CD14-positive monocyte (primary cell): ENCODE measurements around the gene ADH6. TPM values are rescaled to one million over a fixed set of nuclear protein-coding genes. Genes with fewer than 3 reads are reported as not detected.

ENCODE experiments used
- DNase-seq, 3 donors: peaks; one replicate each; pipeline ENCODE4 v3.0.0-alpha.2; 2011 to 2022
- H2AFZ ChIP-seq: 2 replicates; pipeline ENCODE4 v1.6.0; 2012; ENCODE audit warnings: mild to moderate bottlenecking, low read depth, low read length, inconsistent platforms; ENCODE audit not compliant: insufficient read depth, poor library complexity, severe bottlenecking
- H3K27ac ChIP-seq, 2 donors: 1 replicate in 1 of 2; 2 replicates in 1 of 2; pipeline ENCODE4 v1.5.1; 2012 to 2013; ENCODE audit warnings: low read length in 2 of 2, control low read depth in 1 of 2, inconsistent platforms in 1 of 2, low read depth in 1 of 2, mild to moderate bottlenecking in 1 of 2
- H3K27me3 ChIP-seq, 2 donors: one replicate each; pipeline versions ENCODE4 v1.6.0 to v1.6.1; 2011 to 2013; ENCODE audit warnings: low read length in 2 of 2; ENCODE audit not compliant: control insufficient read depth in 2 of 2, insufficient read depth in 2 of 2
- H3K36me3 ChIP-seq, 2 donors: replicated peaks in 1 of 2; 1 replicate in 1 of 2; 2 replicates in 1 of 2; pipeline versions ENCODE4 v1.5.1 to v1.6.1; 2012 to 2013; ENCODE audit warnings: low read length in 2 of 2, control low read depth in 1 of 2, inconsistent platforms in 1 of 2, mild to moderate bottlenecking in 1 of 2; ENCODE audit not compliant: insufficient read depth in 2 of 2, control insufficient read depth in 1 of 2
- H3K4me1 ChIP-seq, 2 donors: 1 replicate in 1 of 2; 2 replicates in 1 of 2; pipeline versions ENCODE4 v1.5.1 to v1.6.1; 2012 to 2013; ENCODE audit warnings: low read length in 2 of 2, control low read depth in 1 of 2, inconsistent platforms in 1 of 2, mild to moderate bottlenecking in 1 of 2, moderate library complexity in 1 of 2; ENCODE audit not compliant: insufficient read depth in 2 of 2, control insufficient read depth in 1 of 2
- H3K4me2 ChIP-seq: replicated peaks from 2 replicates; pipeline ENCODE3; 2012; ENCODE audit warnings: low read length, moderate library complexity, mild to moderate bottlenecking; ENCODE audit not compliant: poor library complexity, severe bottlenecking; ENCODE audit errors: extremely low read depth
- H3K4me3 ChIP-seq, 3 experiments: fragments of 200-600 bp in 1 of 3; sonication (generic) in 1 of 3; replicated peaks in 1 of 3; 1 replicate in 2 of 3; 2 replicates in 1 of 3; pipeline ENCODE4 v1.5.1; 2011 to 2013; ENCODE audit warnings: low read length in 3 of 3, mild to moderate bottlenecking in 3 of 3, control low read depth in 2 of 3, low read depth in 2 of 3, inconsistent platforms in 1 of 3, moderate library complexity in 1 of 3
- H3K79me2 ChIP-seq: 2 replicates; pipeline ENCODE4 v1.6.0; 2012; ENCODE audit warnings: mild to moderate bottlenecking, control low read depth, inconsistent platforms, low read length, moderate library complexity; ENCODE audit not compliant: insufficient read depth
- H3K9ac ChIP-seq: 2 replicates; pipeline ENCODE4 v1.6.0; 2017; ENCODE audit warnings: low read length, mild to moderate bottlenecking; ENCODE audit not compliant: insufficient read depth, poor library complexity, severe bottlenecking
- H3K9me3 ChIP-seq, 2 donors: replicated peaks in 1 of 2; 1 replicate in 1 of 2; 2 replicates in 1 of 2; pipeline versions ENCODE4 v1.5.1 to v1.6.1; 2012 to 2013; ENCODE audit warnings: low read length in 2 of 2, control low read depth in 1 of 2; ENCODE audit not compliant: control insufficient read depth in 1 of 2, insufficient read depth in 1 of 2
- H4K20me1 ChIP-seq: 2 replicates; pipeline ENCODE4 v1.6.0; 2012; ENCODE audit warnings: mild to moderate bottlenecking, low read length, control low read depth, moderate library complexity; ENCODE audit not compliant: insufficient read depth
- H3K27ac Mint-ChIP-seq, 7 donors: one replicate each; pipeline ENCODE4 v1.8.0; 2020; ENCODE audit warnings: mild to moderate bottlenecking in 7 of 7, mixed read lengths in 7 of 7, moderate library complexity in 6 of 7, inconsistent platforms in 2 of 7
- H3K27me3 Mint-ChIP-seq, 3 donors: one replicate each; pipeline ENCODE4 v1.8.0; 2021 to 2022; ENCODE audit warnings: low read depth in 3 of 3, mild to moderate bottlenecking in 3 of 3, mixed read lengths in 3 of 3, moderate library complexity in 3 of 3, inconsistent platforms in 1 of 3
- H3K36me3 Mint-ChIP-seq, 2 donors: one replicate each; pipeline ENCODE4 v1.8.0; 2020; ENCODE audit warnings: mixed read lengths in 2 of 2, inconsistent platforms in 1 of 2, mild to moderate bottlenecking in 1 of 2
- H3K4me1 Mint-ChIP-seq: one replicate; pipeline ENCODE4 v1.8.0; 2020; ENCODE audit warnings: mild to moderate bottlenecking, mixed read lengths
- H3K4me3 Mint-ChIP-seq, 2 donors: one replicate each; pipeline ENCODE4 v1.8.0; 2020; ENCODE audit warnings: mild to moderate bottlenecking in 2 of 2, mixed read lengths in 2 of 2, moderate library complexity in 1 of 2
- H3K9me3 Mint-ChIP-seq, 7 donors: one replicate each; pipeline ENCODE4 v1.8.0; 2020 to 2022; ENCODE audit warnings: mixed read lengths in 7 of 7, mild to moderate bottlenecking in 6 of 7, moderate library complexity in 6 of 7, inconsistent platforms in 2 of 7
- WGBS: methylation state at CpG from one replicate; pipeline ENCODE4 v1.1.5; 2013; ENCODE audit warnings: missing lambda C conversion rate; ENCODE audit not compliant: insufficient coverage; 5-methylcytosine and 5-hydroxymethylcytosine counted together
- intact Hi-C, 2 donors: fragments of 100-400 bp; cut with micrococcal nuclease; formaldehyde crosslinking; loops; one replicate each; pipeline versions ENCODE4 v1.15.0 to v1.15.1; 2023
- polyA plus RNA-seq, 3 donors: library from polyadenylated mRNA; depleted of rRNA in 1 of 3; unstranded in 2 of 3; stranded (reverse) in 1 of 3; fragments of 300-500 nt in 2 of 3; fragments of >200 nt in 1 of 3; fragmentation: Illumina TruSeq in 2 of 3; gene quantifications; 1 replicate in 2 of 3; 2 replicates in 1 of 3; pipeline ENCODE4 v1.2.3, GENCODE V29; 2012 to 2021
- TF ChIP-seq, protein P1 (sequence below): fragments of 200-600 bp; IDR thresholded peaks from one replicate; pipeline ENCODE4 v1.8.0; 2022; ENCODE audit warnings: antibody characterized with exemption, mild to moderate bottlenecking

Gene ADH6
- polyA plus RNA-seq, 3 donors = not detected

DNA sequence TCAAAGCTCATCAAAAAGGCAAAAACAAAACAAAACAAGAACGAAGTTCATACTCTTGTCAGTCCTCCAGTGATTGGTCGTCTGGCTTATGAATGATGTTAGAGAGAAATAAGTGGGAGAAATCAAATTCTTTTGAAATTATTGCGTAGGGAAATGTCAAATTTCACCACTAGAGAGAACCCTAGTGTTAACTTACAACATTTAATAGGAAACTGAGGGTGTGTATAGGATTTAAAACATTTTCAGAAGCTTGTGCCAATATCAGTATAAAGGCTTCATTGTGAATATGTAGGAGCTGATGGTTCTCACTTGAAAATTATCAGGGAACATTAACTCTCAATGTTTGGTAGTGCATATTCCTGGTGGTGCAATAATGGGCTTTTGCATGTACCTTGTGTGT lies 17.4 kb downstream of the ADH6 start:
- peaks cover 3 to 23% (median 8%) of the 10 kb centered on the region in 7 donors for H3K9me3 Mint-ChIP-seq
- TF ChIP-seq, protein P1, sequence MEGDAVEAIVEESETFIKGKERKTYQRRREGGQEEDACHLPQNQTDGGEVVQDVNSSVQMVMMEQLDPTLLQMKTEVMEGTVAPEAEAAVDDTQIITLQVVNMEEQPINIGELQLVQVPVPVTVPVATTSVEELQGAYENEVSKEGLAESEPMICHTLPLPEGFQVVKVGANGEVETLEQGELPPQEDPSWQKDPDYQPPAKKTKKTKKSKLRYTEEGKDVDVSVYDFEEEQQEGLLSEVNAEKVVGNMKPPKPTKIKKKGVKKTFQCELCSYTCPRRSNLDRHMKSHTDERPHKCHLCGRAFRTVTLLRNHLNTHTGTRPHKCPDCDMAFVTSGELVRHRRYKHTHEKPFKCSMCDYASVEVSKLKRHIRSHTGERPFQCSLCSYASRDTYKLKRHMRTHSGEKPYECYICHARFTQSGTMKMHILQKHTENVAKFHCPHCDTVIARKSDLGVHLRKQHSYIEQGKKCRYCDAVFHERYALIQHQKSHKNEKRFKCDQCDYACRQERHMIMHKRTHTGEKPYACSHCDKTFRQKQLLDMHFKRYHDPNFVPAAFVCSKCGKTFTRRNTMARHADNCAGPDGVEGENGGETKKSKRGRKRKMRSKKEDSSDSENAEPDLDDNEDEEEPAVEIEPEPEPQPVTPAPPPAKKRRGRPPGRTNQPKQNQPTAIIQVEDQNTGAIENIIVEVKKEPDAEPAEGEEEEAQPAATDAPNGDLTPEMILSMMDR = no peak
- H3K9me3 ChIP-seq = peaks cover 3 to 6% of the 10 kb centered on the region in 2 donors
- no peaks in the 10 kb centered on the region for H3K27me3 Mint-ChIP-seq
- no peak overlapping the region for H3K4me3 Mint-ChIP-seq
- H3K36me3 ChIP-seq = no peaks in the 10 kb centered on the region
- H2AFZ ChIP-seq = no peak overlapping the region
- no peak overlapping the region for H3K9ac ChIP-seq
- H3K27me3 ChIP-seq = no peaks in the 10 kb centered on the region
- H3K4me1 ChIP-seq = no peaks in the 10 kb centered on the region
- H3K36me3 Mint-ChIP-seq = no peaks in the 10 kb centered on the region
- no peak for DNase-seq
- H3K79me2 ChIP-seq = no peaks in the 10 kb centered on the region
- no peak overlapping the region for H3K27ac ChIP-seq
- no CpG with 5 or more reads among the region's 3 CpGs for WGBS
- H3K4me3 ChIP-seq = no peak overlapping the region
- H3K27ac Mint-ChIP-seq = no peak overlapping the region
- intact Hi-C loops = no loop called here
- no peaks in the 10 kb centered on the region for H4K20me1 ChIP-seq
- no peak overlapping the region for H3K4me2 ChIP-seq
- no peaks in the 10 kb centered on the region for H3K4me1 Mint-ChIP-seq

DNA sequence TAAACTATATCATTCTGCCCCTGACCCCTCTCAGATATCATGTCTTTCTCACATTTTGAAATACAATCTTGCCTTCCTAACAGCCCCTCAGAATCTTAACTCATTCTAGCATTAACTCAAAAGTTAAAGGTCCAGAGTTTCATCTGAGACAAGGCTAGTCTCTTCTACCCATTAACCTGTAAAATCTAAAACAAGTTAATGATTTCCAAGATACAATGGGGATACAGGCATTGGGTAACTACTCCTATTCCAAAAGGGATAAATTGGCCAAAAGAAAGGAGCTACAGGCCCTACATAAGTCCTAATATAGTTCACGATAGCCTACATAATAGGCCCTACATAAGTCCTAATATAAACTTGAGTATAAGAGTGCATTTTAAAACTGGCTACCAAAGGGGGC lies 18.9 kb downstream of the ADH6 start:
- intact Hi-C loops = no loop called here
- H4K20me1 ChIP-seq = no peaks in the 10 kb centered on the region
- no peak overlapping the region for H3K9ac ChIP-seq
- H3K27ac Mint-ChIP-seq = no peak overlapping the region
- DNase-seq = no peak
- no peak overlapping the region for H3K4me3 Mint-ChIP-seq
- H3K27me3 Mint-ChIP-seq = no peaks in the 10 kb centered on the region
- no peaks in the 10 kb centered on the region for H3K4me1 ChIP-seq
- WGBS = no CpG with 5 or more reads among the region's 1 CpG
- H3K4me3 ChIP-seq = no peak overlapping the region
- H3K4me2 ChIP-seq = no peak overlapping the region
- peaks cover 3 to 32% (median 18%) of the 10 kb centered on the region in 7 donors for H3K9me3 Mint-ChIP-seq
- peaks cover 6 to 13% of the 10 kb centered on the region in 2 donors for H3K9me3 ChIP-seq
- H3K36me3 ChIP-seq = no peaks in the 10 kb centered on the region
- no peaks in the 10 kb centered on the region for H3K27me3 ChIP-seq
- H2AFZ ChIP-seq = no peak overlapping the region
- H3K27ac ChIP-seq = no peak overlapping the region
- no peaks in the 10 kb centered on the region for H3K79me2 ChIP-seq
- no peaks in the 10 kb centered on the region for H3K4me1 Mint-ChIP-seq
- H3K36me3 Mint-ChIP-seq = no peaks in the 10 kb centered on the region
- TF ChIP-seq, protein P1 = no peak
